Kidney (tissue), 14 donors: ENCODE measurements around the gene TIMM50. TPM values are rescaled to one million over a fixed set of nuclear protein-coding genes. Genes with fewer than 3 reads are reported as not detected.
A peak's percentile ranks its signal among the peaks of the same experiment; 100 is the strongest.
"Not testable (repeated sequence)": the region's sequence is repeated elsewhere in the genome, so short reads cannot be mapped to it uniquely, and the experiment has no call there.

Experiments
- DNase-seq, 5 donors: peaks; one replicate each; pipeline ENCODE4 v3.0.0-alpha.2; 2013 to 2020
- FAIRE-seq: peaks from 2 replicates; lab custom pipeline; 2012; peaks lifted over from hg19 to GRCh38; lab: Jason Lieb, UNC
- H3K27ac ChIP-seq, 2 donors: one replicate each; pipeline ENCODE4 v1.7.0; 2013; ENCODE audit warnings: low read depth in 2 of 2, low read length in 2 of 2, inconsistent platforms in 1 of 2
- H3K27me3 ChIP-seq: one replicate; pipeline ENCODE4 v1.7.1; 2013; ENCODE audit warnings: low read length, inconsistent platforms; ENCODE audit not compliant: control insufficient read depth, insufficient read depth
- H3K36me3 ChIP-seq, 3 donors: one replicate each; pipeline versions ENCODE4 v1.7.0 to v1.7.1; 2013; ENCODE audit warnings: low read length in 3 of 3, control low read depth in 1 of 3, inconsistent platforms in 1 of 3; ENCODE audit not compliant: insufficient read depth in 3 of 3, control insufficient read depth in 2 of 3
- H3K4me1 ChIP-seq, 3 donors: one replicate each; pipeline versions ENCODE4 v1.7.0 to v1.7.1; 2013; ENCODE audit warnings: low read length in 3 of 3, inconsistent platforms in 1 of 3, low read depth in 1 of 3; ENCODE audit not compliant: control insufficient read depth in 2 of 3, insufficient read depth in 2 of 3
- H3K4me3 ChIP-seq, 3 donors: one replicate each; pipeline versions ENCODE4 v1.7.0 to v1.8.1; 2013; ENCODE audit warnings: low read length in 3 of 3, control low read depth in 1 of 3, inconsistent platforms in 1 of 3
- H3K9ac ChIP-seq, 3 donors: one replicate each; pipeline versions ENCODE4 v1.7.0 to v1.7.1; 2013; ENCODE audit warnings: low read length in 3 of 3, control low read depth in 1 of 3, inconsistent platforms in 1 of 3
- H3K9me3 ChIP-seq, 3 donors: one replicate each; pipeline versions ENCODE4 v1.7.0 to v1.7.1; 2013; ENCODE audit warnings: low read length in 3 of 3, control low read depth in 1 of 3, inconsistent platforms in 1 of 3; ENCODE audit not compliant: control insufficient read depth in 2 of 3, insufficient read depth in 1 of 3
- CTCF ChIP-seq: IDR thresholded peaks from 3 replicates; pipeline ENCODE4 v1.5.1; 2012; ENCODE audit warnings: mild to moderate bottlenecking, moderate library complexity, borderline replicate concordance; ENCODE audit not compliant: insufficient read depth; ENCODE audit errors: extremely low read depth
- intact Hi-C: fragments of 100-400 bp; cut with DNase I; formaldehyde crosslinking; loops from one replicate; pipeline ENCODE4 v1.11.1; 2022
- polyA plus RNA-seq: library from polyadenylated mRNA; stranded (reverse); fragments of 350-450 nt; fragmentation: Illumina TruSeq; extraction: RNeasy Lipid Tissue Mini Kit (QIAGEN cat#74804); gene quantifications from one replicate; pipeline ENCODE4 v1.2.3, GENCODE V29; 2014; ENCODE audit warnings: low read depth, low replicate concordance; ENCODE audit not compliant: insufficient read depth
- total RNA-seq: library from RNA; stranded (reverse); fragmentation: NEBNext Ultra II Directional; extraction: Animal tissue kit (Norgen Biotek cat#: 25700); gene quantifications from one replicate; pipeline ENCODE4 v1.2.1, GENCODE V29; 2021
- donor health status: control.
- donor health status: control.
- donor health status: control.
- donor health status: control.
- donor health status: control.
- donor health status: DM: yes; HTN: yes; CAD: no.
- donor health status: Normal renal cell carcinoma (clear cell type).

The TIMM50 gene
- total and polyA plus RNA-seq, 2 donors from 2014 or later, result 52.4 to 74.4 TPM

- no peak for FAIRE-seq
- intact Hi-C loops, result loop anchor here (10.0 kb wide), 1 partner anchor 61 kb away; the partner anchor contains the start of gene EID2B
Observed at GRCh38 chr19:39473443-39473960, 7.1 kb upstream of the TIMM50 start.

GRCh38 chr19:39474139-39474620 is 6.5 kb upstream of the TIMM50 start:
- peak; percentile 68 for TF ChIP-seq CTCF
- Histone ChIP-seq H3K36me3 (peaks cover 4 to 64% (median 44%) of the 10 kb centered on the region in 3 donors), H3K27me3 (no peaks in the 10 kb centered on the region), H3K9me3 (no peaks in the 10 kb centered on the region), H3K9ac (no peak overlapping the region), H3K4me1 (no peaks in the 10 kb centered on the region), H3K4me3 (no peak overlapping the region), H3K27ac (no peak overlapping the region)
- no peak for FAIRE-seq
- intact Hi-C loops, result loop anchor here (10.0 kb wide), 1 partner anchor 61 kb away; the partner anchor contains the start of gene EID2B
- DNase-seq, result peak in 4 of 5 donors; percentile 67 to 81 (median 73)

More at GRCh38 chr19:39473443-39473960, 7.1 kb upstream of the TIMM50 start:
- H3K36me3 ChIP-seq, result peaks cover 4 to 71% (median 49%) of the 10 kb centered on the region in 3 donors
- no peak for DNase-seq
- no peak overlapping the region for H3K27ac ChIP-seq
- H3K9me3 ChIP-seq, result no peaks in the 10 kb centered on the region
- no peaks in the 10 kb centered on the region for H3K27me3 ChIP-seq
- no peak for TF ChIP-seq CTCF
- no peak overlapping the region for H3K9ac ChIP-seq
- no peaks in the 10 kb centered on the region for H3K4me1 ChIP-seq
- H3K4me3 ChIP-seq, result no peak overlapping the region

- TF ChIP-seq CTCF, result no peak
- intact Hi-C loops, result loop anchor here (10.0 kb wide), 1 partner anchor 59 kb away; the partner anchor contains the start of gene EID2B
- no peak overlapping the region for H3K27ac ChIP-seq
- H3K9ac ChIP-seq, result no peak overlapping the region
- peaks cover 0 to 4% (median 0%) of the 10 kb centered on the region in 3 donors for H3K4me1 ChIP-seq
- DNase-seq (no peak), FAIRE-seq (no peak)
- peaks cover under 1 to 48% (median 32%) of the 10 kb centered on the region in 3 donors for H3K36me3 ChIP-seq
- no peaks in the 10 kb centered on the region for H3K9me3 ChIP-seq
- no peak overlapping the region for H3K4me3 ChIP-seq
- no peaks in the 10 kb centered on the region for H3K27me3 ChIP-seq
Observed at GRCh38 chr19:39475748-39476147, 4.9 kb upstream of the TIMM50 start.

- H3K4me3 ChIP-seq, FAIRE-seq, H3K27ac ChIP-seq, DNase-seq, H3K9me3 ChIP-seq, H3K27me3 ChIP-seq, H3K9ac ChIP-seq: not testable (repeated sequence)
- Histone ChIP-seq H3K36me3 (peaks cover 0 to 18% (median 11%) of the 10 kb centered on the region in 3 donors), H3K4me1 (peaks cover 0 to 14% (median 0%) of the 10 kb centered on the region in 3 donors)
- intact Hi-C loops, result loop anchor here (10.0 kb wide), 1 partner anchor 55 kb away; the partner anchor contains the start of gene EID2B
Observed at GRCh38 chr19:39479319-39479801, 1.3 kb upstream of the TIMM50 start.
